GM18511 (cell line): ENCODE results near the gene TMEM123.

Experiments
- ATAC-seq: cut with Tn5 transposase; IDR thresholded peaks from one replicate; pipeline ENCODE4 v1.9.1; 2021; ENCODE audit warnings: mild to moderate bottlenecking, moderate library complexity; ENCODE audit not compliant: unreplicated experiment

Gene TMEM123

GRCh38 chr11:102472127-102472526, 19.6 kb upstream of the TMEM123 start:
- ATAC-seq, result no peak

GRCh38 chr11:102471474-102471873, 18.9 kb upstream of the TMEM123 start:
- ATAC-seq, result no peak

GRCh38 chr11:102470251-102470650, 17.7 kb upstream of the TMEM123 start:
- ATAC-seq, result no peak

- ATAC-seq, result no peak
Measured at GRCh38 chr11:102469196-102469821, 16.7 kb upstream of the TMEM123 start.

- ATAC-seq, result no peak
Measured at GRCh38 chr11:102468616-102469195, 16.1 kb upstream of the TMEM123 start.

GRCh38 chr11:102467853-102468580, 15.5 kb upstream of the TMEM123 start:
- ATAC-seq, result no peak

GRCh38 chr11:102467080-102467708, 14.6 kb upstream of the TMEM123 start:
- ATAC-seq, result no peak

GRCh38 chr11:102465696-102466095, 13.1 kb upstream of the TMEM123 start:
- no peak for ATAC-seq

GRCh38 chr11:102464859-102465500, 12.4 kb upstream of the TMEM123 start:
- peak; percentile 69 for ATAC-seq

GRCh38 chr11:102464037-102464436, 11.5 kb upstream of the TMEM123 start:
- ATAC-seq, result no peak

GRCh38 chr11:102462610-102463009, 10.0 kb upstream of the TMEM123 start:
- no peak for ATAC-seq

- ATAC-seq, result no peak
Measured at GRCh38 chr11:102459393-102459792, 6.8 kb upstream of the TMEM123 start.

GRCh38 chr11:102458548-102458947, 6.0 kb upstream of the TMEM123 start:
- no peak for ATAC-seq

- no peak for ATAC-seq
Measured at GRCh38 chr11:102457865-102458264, 5.3 kb upstream of the TMEM123 start.

- ATAC-seq, result no peak
Measured at GRCh38 chr11:102457056-102457677, 4.6 kb upstream of the TMEM123 start.

GRCh38 chr11:102456381-102456780, 3.8 kb upstream of the TMEM123 start:
- no peak for ATAC-seq

- ATAC-seq, result no peak
Measured at GRCh38 chr11:102453921-102454320, 1.4 kb upstream of the TMEM123 start.

GRCh38 chr11:102453302-102453695, 734 bp upstream of the TMEM123 start:
- peak; percentile 0 for ATAC-seq

- ATAC-seq, result peak; percentile 65
Measured at GRCh38 chr11:102451681-102452460, 694 bp downstream of the TMEM123 start.

GRCh38 chr11:102451041-102451680, 1.4 kb downstream of the TMEM123 start:
- no peak for ATAC-seq
